Tibial nerve (tissue), 4 donors: ENCODE results near the gene KRTAP13-1. TPM values are rescaled to one million over a fixed set of nuclear protein-coding genes. Genes with fewer than 3 reads are reported as not detected.

ENCODE experiments used
- DNase-seq, 2 donors: peaks; one replicate each; pipeline ENCODE4 v3.0.0-alpha.2; 2019; ENCODE audit warnings: low spot score in 2 of 2
- H3K27ac ChIP-seq, 4 donors: fragments of 200-600 bp; sonication (generic) in 3 of 4; one replicate each; pipeline ENCODE4 v1.5.1; 2017 to 2019; ENCODE audit warnings: mild to moderate bottlenecking in 1 of 4
- H3K27me3 ChIP-seq, 2 donors: fragments of 200-600 bp; sonication (generic) in 1 of 2; one replicate each; pipeline versions ENCODE4 v1.5.1 to v1.6.0; 2017 to 2019
- H3K36me3 ChIP-seq, 3 donors: fragments of 200-600 bp; sonication (generic); one replicate each; pipeline ENCODE4 v1.5.1; 2018 to 2019
- H3K4me1 ChIP-seq, 4 donors: fragments of 200-600 bp; sonication (generic) in 3 of 4; one replicate each; pipeline ENCODE4 v1.5.1; 2017 to 2019
- H3K4me3 ChIP-seq, 4 donors: fragments of 200-600 bp; sonication (generic) in 3 of 4; one replicate each; pipeline ENCODE4 v1.5.1; 2017 to 2019; ENCODE audit warnings: mild to moderate bottlenecking in 1 of 4, moderate library complexity in 1 of 4
- H3K9me3 ChIP-seq, 4 donors: fragments of 200-600 bp; sonication (generic) in 3 of 4; one replicate each; pipeline ENCODE4 v1.5.1; 2017 to 2019
- CTCF ChIP-seq, 5 experiments: fragments of 200-600 bp in 3 of 5; fragments of 450-650 bp in 2 of 5; sonication (generic) in 3 of 5; IDR thresholded peaks; one replicate each; pipeline ENCODE4 v1.5.1; 2016 to 2019; ENCODE audit warnings: antibody characterized with exemption in 5 of 5, mild to moderate bottlenecking in 3 of 5, moderate library complexity in 2 of 5
- EP300 ChIP-seq, 2 donors: sonication (generic); formaldehyde crosslinking; IDR thresholded peaks; one replicate each; pipeline ENCODE4 v1.6.1; 2017; ENCODE audit warnings: antibody characterized with exemption in 2 of 2, mild to moderate bottlenecking in 1 of 2
- POLR2A ChIP-seq, 2 donors: fragments of 450-650 bp; IDR thresholded peaks; one replicate each; pipeline ENCODE4 v1.6.1; 2017; ENCODE audit warnings: antibody characterized with exemption in 2 of 2, mild to moderate bottlenecking in 2 of 2, moderate library complexity in 2 of 2
- WGBS, 2 donors: methylation state at CpG; one replicate each; pipeline ENCODE4 v1.1.5; 2018; 5-methylcytosine and 5-hydroxymethylcytosine counted together
- total RNA-seq, 4 donors: library from RNA; depleted of rRNA; stranded (reverse); fragments of >200 nt; gene quantifications; one replicate each; pipeline ENCODE4 v1.1.0, GENCODE V29; 2016

The KRTAP13-1 gene
- total RNA-seq, 4 donors from 2014 or later = not detected

DNA sequence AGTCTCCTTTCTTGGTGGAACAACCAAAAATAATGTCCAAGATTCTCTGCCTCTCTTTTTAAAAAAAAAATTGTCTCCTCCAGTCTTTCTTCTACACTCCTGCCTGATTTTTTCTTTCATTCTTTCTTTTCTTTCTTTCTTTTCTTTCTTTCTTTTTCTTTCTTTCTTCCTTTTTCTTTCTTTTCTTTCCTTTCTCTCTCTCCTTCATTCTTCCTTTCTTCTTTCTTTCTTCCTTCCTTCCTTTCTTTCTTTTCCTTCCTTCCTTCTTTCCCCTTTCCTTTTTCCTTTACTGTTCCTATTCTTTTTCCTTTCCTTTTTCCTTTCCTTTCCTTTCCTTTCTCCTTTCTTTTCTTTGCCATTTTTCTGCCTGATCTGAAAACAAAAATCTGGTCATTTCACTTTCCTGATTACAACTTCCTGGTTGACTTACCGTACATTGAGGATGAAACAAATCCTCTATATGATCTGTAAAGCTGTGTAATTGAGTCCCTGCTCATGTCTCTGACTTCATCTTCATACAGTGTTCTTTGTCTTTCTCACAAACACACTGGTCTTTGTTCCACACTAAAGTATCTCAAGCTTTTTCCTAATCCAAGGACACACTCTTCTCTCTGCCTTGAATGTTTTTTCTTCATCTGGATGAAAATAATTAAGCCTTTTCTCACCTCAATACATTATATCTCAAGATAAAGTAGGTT lies 41.4 kb upstream of the KRTAP13-1 start:
- TF ChIP-seq EP300 (IDR thresholded peaks at IDR 0.05) (no peak), CTCF (IDR thresholded peaks at IDR 0.05) (no peak), POLR2A (IDR thresholded peaks at IDR 0.05) (no peak)
- 34 to 47% methylated on average over 1 of the region's 1 CpG for WGBS, 2 donors

GRCh38 chr21:30355906-30356305 lies 39.9 kb upstream of the KRTAP13-1 start:
- no peaks in the 10 kb centered on the region for H3K9me3 ChIP-seq
- TF ChIP-seq EP300 (IDR thresholded peaks at IDR 0.05) = no peak
- TF ChIP-seq POLR2A (IDR thresholded peaks at IDR 0.05) = no peak
- TF ChIP-seq CTCF (IDR thresholded peaks at IDR 0.05) = no peak
- H3K36me3 ChIP-seq = no peaks in the 10 kb centered on the region
- 69 to 71% methylated on average over 3 of the region's 3 CpGs for WGBS, 2 donors
- H3K27me3 ChIP-seq = no peaks in the 10 kb centered on the region
- no peak for DNase-seq
- H3K4me3 ChIP-seq = no peak overlapping the region
- H3K4me1 ChIP-seq = no peaks in the 10 kb centered on the region
- H3K27ac ChIP-seq = no peak overlapping the region

More for the DNA sequence above, 41.4 kb upstream of the KRTAP13-1 start:
- H3K4me1 ChIP-seq = no peaks in the 10 kb centered on the region
- H3K4me3 ChIP-seq = no peak overlapping the region
- H3K36me3 ChIP-seq = no peaks in the 10 kb centered on the region
- no peak overlapping the region for H3K27ac ChIP-seq
- DNase-seq = no peak
- H3K27me3 ChIP-seq = no peaks in the 10 kb centered on the region
- H3K9me3 ChIP-seq = no peaks in the 10 kb centered on the region

GRCh38 chr21:30372139-30372770 lies 23.6 kb upstream of the KRTAP13-1 start, which contains the start of gene KRTAP13-2:
KRTAP13-2 (minus strand) TSS chr21:30372271; CDS start chr21:30372213, 58 bp downstream.
- TF ChIP-seq EP300 (IDR thresholded peaks at IDR 0.05) (no peak), POLR2A (IDR thresholded peaks at IDR 0.05) (no peak), CTCF (IDR thresholded peaks at IDR 0.05) (no peak)
- H3K9me3 ChIP-seq = peaks cover 0 to 4% (median 0%) of the 10 kb centered on the region in 4 donors
- H3K27ac ChIP-seq = no peak within 1 kb of the TSS
- H3K27me3 ChIP-seq = no peaks in the 10 kb centered on the region
- no peaks in the 10 kb centered on the region for H3K4me1 ChIP-seq
- no peak for DNase-seq
- no peak within 1 kb of the TSS for H3K4me3 ChIP-seq
- H3K36me3 ChIP-seq = no peaks in the 10 kb centered on the region
- 73 to 82% methylated on average over 5 of the region's 5 CpGs for WGBS, 2 donors

DNA sequence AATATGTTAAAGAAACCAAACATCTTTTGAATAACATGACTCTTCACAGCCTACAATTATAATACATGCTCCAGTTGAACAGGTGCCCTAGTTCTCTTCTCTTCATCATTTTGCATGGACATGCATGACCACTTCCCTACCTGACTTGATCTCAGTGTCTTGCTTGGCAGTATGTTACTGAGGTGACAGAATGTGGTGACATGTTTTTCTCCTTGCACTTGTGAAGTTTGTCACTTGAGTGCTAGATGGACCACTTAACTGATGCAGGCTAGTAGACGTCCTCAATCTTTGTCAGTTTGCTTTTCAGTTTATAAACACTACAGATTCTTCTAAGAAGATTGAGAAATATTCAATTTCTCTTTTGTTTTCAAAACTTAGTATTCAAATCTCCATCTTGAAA lies 13.6 kb upstream of the KRTAP13-1 start:
- Histone ChIP-seq H3K27ac (no peak overlapping the region), H3K4me3 (no peak overlapping the region), H3K36me3 (no peaks in the 10 kb centered on the region), H3K9me3 (no peaks in the 10 kb centered on the region), H3K4me1 (no peaks in the 10 kb centered on the region), H3K27me3 (no peaks in the 10 kb centered on the region)
- 42 to 53% methylated on average over 1 of the region's 1 CpG for WGBS, 2 donors
- TF ChIP-seq POLR2A (IDR thresholded peaks at IDR 0.05) (no peak), CTCF (IDR thresholded peaks at IDR 0.05) (no peak), EP300 (IDR thresholded peaks at IDR 0.05) (no peak)
- DNase-seq = no peak

DNA sequence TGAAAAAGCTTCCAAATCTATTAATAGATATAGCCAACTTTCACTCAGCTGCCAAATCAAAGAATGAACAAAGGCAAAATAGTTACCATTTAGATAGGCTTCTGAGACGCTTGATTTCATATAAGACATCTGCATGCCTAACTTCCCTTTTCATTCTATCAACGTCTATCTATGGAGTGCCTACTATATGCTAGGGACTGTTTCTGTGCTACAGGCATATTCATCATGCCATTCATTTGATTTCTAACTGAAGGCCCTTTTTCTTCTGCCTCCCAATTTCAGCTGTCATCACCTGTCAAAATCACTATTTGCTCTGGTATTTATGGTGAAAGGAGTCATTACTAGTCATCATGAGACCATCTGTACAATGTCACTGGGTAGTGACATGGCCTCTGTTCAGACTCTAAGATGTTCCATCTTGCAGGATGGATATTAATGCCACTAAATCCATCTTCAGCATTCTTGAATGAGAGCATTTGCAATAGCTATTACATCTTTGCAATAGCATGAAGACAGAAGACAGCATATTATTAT lies 4.3 kb upstream of the KRTAP13-1 start:
- Histone ChIP-seq H3K27me3 (no peaks in the 10 kb centered on the region), H3K36me3 (no peaks in the 10 kb centered on the region), H3K4me3 (no peak overlapping the region), H3K9me3 (peaks cover 0 to 12% (median 0%) of the 10 kb centered on the region in 4 donors), H3K4me1 (no peaks in the 10 kb centered on the region), H3K27ac (no peak overlapping the region)
- WGBS, 2 donors = 35 to 47% methylated on average over 2 of the region's 2 CpGs
- no peak for DNase-seq
- TF ChIP-seq CTCF (IDR thresholded peaks at IDR 0.05) = no peak
- TF ChIP-seq EP300 (IDR thresholded peaks at IDR 0.05) = no peak
- TF ChIP-seq POLR2A (IDR thresholded peaks at IDR 0.05) = no peak
